Measurements from ENCODE around the gene FHAD1.

FHAD1 gene

GRCh38 chr1:15311122-15311822 is 64.2 kb downstream of the FHAD1 start:
- no peaks in the 10 kb centered on the region for H3K27me3 ChIP-seq (ENCODE audit: low read depth, low read length)
- no peak overlapping the region for H3K4me2 ChIP-seq (ENCODE audit: low read length)
- no peak overlapping the region for H3K27ac ChIP-seq (ENCODE audit: low read length)
- H3K79me2 ChIP-seq (ENCODE audit: low read length), result no peaks in the 10 kb centered on the region
- H2AFZ ChIP-seq (ENCODE audit: low read depth, low read length), result no peak overlapping the region
- peaks cover 6% of the 10 kb centered on the region for H3K4me1 ChIP-seq (ENCODE audit: low read length)
- H3K9ac ChIP-seq (ENCODE audit: low read length), result no peak overlapping the region
- no peaks in the 10 kb centered on the region for H3K36me3 ChIP-seq (replicated peaks; ENCODE audit: low read depth, low read length)
- H4K20me1 ChIP-seq (ENCODE audit: insufficient read depth, low read length), result no peaks in the 10 kb centered on the region
- no peak for TF ChIP-seq CTCF (IDR thresholded peaks at IDR 0.05; ENCODE audit: low read depth, low read length)
- TF ChIP-seq EZH2phosphoT487 (IDR thresholded peaks at IDR 0.05; ENCODE audit: low read depth), result no peak
- no peak overlapping the region for H3K4me3 ChIP-seq (ENCODE audit: low read length)
- H3K9me3 ChIP-seq (ENCODE audit: insufficient read depth, low read length), result no peaks in the 10 kb centered on the region

GRCh38 chr1:15311880-15312279 is 64.9 kb downstream of the FHAD1 start:
- TF ChIP-seq EZH2phosphoT487 (IDR thresholded peaks at IDR 0.05; ENCODE audit: low read depth) (no peak), CTCF (IDR thresholded peaks at IDR 0.05; ENCODE audit: low read depth, low read length) (no peak)

GRCh38 chr1:15312626-15313411 is 65.8 kb downstream of the FHAD1 start:
- TF ChIP-seq EZH2phosphoT487 (IDR thresholded peaks at IDR 0.05; ENCODE audit: low read depth) (no peak), CTCF (IDR thresholded peaks at IDR 0.05; ENCODE audit: low read depth, low read length) (no peak)
- peaks cover 6% of the 10 kb centered on the region for H3K4me1 ChIP-seq (ENCODE audit: low read length)
- H3K27ac ChIP-seq (ENCODE audit: low read length), result no peak overlapping the region
- no peaks in the 10 kb centered on the region for H3K27me3 ChIP-seq (ENCODE audit: low read depth, low read length)
- no peak overlapping the region for H3K4me2 ChIP-seq (ENCODE audit: low read length)
- H4K20me1 ChIP-seq (ENCODE audit: insufficient read depth, low read length), result no peaks in the 10 kb centered on the region
- H2AFZ ChIP-seq (ENCODE audit: low read depth, low read length), result no peak overlapping the region
- no peak overlapping the region for H3K4me3 ChIP-seq (ENCODE audit: low read length)
- no peaks in the 10 kb centered on the region for H3K79me2 ChIP-seq (ENCODE audit: low read length)
- no peaks in the 10 kb centered on the region for H3K36me3 ChIP-seq (replicated peaks; ENCODE audit: low read depth, low read length)
- no peaks in the 10 kb centered on the region for H3K9me3 ChIP-seq (ENCODE audit: insufficient read depth, low read length)
- no peak overlapping the region for H3K9ac ChIP-seq (ENCODE audit: low read length)

More at GRCh38 chr1:15311880-15312279, 64.9 kb downstream of the FHAD1 start:
- Histone ChIP-seq H3K79me2 (ENCODE audit: low read length) (no peaks in the 10 kb centered on the region), H2AFZ (ENCODE audit: low read depth, low read length) (no peak overlapping the region), H3K27ac (ENCODE audit: low read length) (no peak overlapping the region), H3K4me1 (ENCODE audit: low read length) (peaks cover 6% of the 10 kb centered on the region), H3K9me3 (ENCODE audit: insufficient read depth, low read length) (no peaks in the 10 kb centered on the region), H3K27me3 (ENCODE audit: low read depth, low read length) (no peaks in the 10 kb centered on the region), H4K20me1 (ENCODE audit: insufficient read depth, low read length) (no peaks in the 10 kb centered on the region), H3K9ac (ENCODE audit: low read length) (no peak overlapping the region), H3K36me3 (replicated peaks; ENCODE audit: low read depth, low read length) (no peaks in the 10 kb centered on the region), H3K4me2 (ENCODE audit: low read length) (no peak overlapping the region), H3K4me3 (ENCODE audit: low read length) (no peak overlapping the region)
